Cortex of kidney (tissue), 1 donor: ENCODE data around the gene ATXN7L3.
"Not testable (repeated sequence)": the region's sequence is repeated elsewhere in the genome, so short reads cannot be mapped to it uniquely, and the experiment has no call there.

ENCODE experiments used
- DNase-seq: peaks from one replicate; lab custom pipeline; 2025; lab: John Stamatoyannopoulos, UW

The ATXN7L3 gene

DNA sequence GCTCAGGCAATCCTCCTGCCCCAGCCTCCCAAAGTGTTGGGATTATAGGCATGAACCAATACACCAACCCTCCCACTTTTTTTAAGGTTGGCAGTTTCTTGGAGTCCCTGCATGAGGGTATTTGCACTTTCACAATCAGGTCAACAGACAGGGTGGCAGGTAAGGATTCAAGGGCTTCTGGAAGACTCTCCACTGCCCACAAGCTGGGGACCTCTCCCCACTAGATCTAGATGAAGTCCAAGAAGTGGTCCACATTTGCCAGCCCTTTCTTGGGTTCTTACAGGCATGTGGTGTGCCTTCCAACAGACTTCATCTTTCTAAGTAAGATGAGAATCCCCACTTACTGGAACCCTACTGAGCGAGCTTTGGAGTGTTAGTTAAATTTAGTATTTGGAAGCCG, 25.3 kb downstream of the ATXN7L3 start:
- no peak for DNase-seq

DNA sequence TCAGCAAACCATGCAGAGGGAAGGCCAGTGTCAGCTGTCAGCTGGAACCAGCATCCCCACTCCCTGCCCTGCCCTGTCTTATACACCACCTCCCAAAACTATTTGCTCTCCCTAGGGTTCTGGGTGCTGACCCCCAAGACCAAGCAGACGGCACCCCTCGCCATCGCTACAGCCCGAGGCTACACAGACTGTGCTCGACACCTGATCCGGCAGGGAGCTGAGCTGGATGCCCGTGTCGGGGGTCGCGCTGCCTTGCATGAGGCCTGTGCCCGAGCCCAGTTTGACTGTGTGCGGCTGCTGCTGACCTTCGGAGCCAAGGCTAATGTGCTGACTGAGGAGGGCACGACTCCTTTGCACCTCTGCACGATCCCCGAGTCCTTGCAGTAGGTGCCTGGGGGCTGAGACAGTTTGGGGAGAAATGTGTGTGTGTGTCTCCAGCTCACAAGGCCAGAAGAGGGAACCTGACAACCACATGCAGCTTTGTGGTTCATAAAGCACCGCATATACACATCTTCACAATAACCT, 27.7 kb downstream of the ATXN7L3 start:
- DNase-seq = no peak

DNA sequence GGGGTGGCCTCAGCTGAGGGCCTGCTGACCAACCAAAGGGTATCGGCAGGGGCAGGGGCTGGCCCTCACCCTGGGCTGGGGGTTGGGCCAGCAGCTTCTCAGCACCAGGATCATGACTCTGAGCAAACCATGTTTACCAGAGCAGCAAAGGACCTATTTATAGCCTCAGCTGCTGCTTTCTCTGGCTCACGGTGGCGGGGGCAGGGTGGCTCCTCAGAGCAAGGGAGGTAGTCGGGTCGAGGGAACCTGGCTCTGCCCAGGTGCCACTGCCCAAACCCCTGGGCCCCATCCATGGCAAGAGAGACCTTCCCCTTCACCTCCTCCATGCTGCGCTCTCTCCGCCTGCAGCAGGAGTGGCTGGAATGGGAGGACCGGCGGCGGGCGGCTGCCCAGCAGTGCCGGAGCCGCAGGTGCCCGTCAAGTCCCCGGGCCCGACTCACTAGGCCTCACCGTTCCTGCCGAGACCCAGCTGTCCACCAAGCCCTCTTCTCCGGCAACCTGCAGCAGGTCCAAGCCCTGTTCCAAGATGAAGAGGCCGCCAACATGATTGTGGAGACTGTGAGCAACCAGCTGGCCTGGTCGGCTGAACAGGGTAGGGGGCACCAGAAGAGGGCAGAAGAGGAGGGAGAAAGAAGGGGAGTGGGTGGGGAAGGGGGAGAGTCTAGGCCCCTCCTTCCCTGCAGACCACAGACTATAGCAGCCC, 29.0 kb downstream of the ATXN7L3 start, which contains the start of gene ASB16:
ASB16 (plus strand) TSS at position 206 of the 703 bp plus-strand sequence; CDS start at position 292, 86 bp downstream.
- DNase-seq = no peak

DNA sequence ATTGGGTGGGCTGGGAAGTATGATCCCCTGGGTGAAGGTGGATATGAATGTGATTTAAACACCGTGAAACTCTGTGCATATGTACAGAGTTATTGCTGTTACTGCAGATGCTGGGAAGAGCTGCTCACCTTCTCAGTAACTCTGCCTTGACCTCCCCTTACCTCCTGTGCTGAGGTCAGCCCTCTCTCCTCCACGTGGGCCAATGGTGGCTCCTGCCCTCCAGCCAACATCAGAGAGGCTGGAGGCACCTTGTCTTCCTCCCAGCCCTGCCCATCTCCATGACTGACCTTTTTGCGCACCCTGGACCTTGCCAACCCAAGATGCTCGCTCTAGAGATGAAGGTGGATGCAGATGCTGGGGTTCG, 29.6 kb downstream of the ATXN7L3 start:
- no peak for DNase-seq

DNA sequence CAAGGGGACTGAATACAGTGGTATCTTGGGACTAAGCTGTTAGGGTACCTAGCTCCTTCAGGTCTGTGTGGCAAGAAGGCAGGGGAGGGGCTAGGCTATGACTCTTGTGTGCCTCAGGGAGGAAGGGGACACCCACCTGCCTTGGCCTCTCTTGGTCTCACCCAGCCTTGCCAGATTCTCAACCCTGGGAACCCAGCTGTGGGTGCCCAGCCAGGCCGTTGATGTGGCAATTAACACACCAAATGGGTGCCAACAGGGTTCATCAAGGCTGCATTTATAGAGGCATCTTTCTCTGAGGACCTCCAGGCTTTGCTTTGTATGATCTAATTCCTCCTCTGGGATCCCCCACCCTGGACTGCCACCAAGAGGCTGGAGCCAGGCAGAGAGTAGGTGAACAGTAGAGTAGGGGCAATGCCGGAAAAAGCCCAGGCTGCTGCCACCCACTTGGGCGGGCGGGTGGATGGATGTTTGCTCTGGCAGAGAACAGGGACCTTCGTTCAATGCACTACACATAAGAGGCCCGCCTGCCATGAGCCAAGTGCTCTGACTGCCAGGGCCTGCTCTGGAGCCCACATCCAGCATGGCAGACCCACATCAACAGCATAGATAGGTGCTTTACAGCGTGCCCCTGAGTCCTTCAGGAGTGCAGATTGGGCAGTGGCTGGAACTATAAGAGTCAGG, 32.4 kb downstream of the ATXN7L3 start:
- DNase-seq = no peak

DNA sequence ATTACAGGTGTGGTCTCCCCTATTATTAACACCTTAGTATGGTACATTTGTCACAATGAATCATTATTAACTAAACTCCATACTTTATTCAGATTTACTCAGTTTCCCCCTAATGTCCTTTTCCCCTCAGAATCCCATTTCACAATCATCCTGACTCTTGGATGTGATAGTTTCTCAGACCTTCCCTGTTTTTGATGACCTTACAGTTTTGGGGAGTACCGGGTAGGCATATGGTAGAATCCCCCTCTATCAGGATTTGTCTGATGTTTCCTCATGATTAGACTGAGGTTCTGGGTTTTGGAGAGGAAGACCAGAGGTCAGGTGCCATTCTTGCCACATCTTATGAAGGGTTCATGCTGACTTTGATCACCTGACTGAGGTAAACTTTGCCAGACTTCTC, 35.2 kb downstream of the ATXN7L3 start:
- no peak for DNase-seq

DNA sequence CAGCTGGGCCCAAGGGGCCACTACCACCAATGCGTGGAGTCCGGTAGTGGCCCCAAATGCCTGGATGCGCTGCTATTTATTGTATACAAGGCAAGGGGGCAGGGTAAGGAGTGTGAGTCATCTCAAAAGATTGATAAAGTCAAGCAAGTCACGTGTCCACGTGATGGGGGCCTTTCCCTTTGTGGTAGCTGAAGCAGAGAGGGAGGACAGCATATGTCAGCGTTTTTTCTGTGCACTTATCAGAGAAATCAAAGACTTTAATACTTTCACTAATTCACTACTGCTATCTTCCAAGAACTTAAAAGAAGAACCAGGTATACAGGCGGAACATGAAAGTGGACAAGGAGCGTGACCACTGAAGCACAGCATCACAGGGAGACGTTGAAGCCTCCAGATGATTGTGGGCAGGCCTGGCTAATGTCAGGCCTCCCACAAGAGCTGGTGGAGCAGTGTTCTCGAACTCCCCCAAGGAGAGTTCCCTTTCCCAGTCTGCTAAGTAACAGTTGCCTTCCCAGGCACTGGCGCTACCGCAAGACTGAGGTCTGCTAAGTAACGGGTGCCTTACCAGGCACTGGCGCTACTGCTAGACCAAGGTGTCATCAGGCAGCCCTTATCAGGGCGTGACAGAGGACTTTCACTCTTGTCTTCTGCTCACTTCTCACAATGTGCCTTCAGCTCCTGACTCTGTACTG, 40.0 kb downstream of the ATXN7L3 start:
- DNase-seq = no peak

DNA sequence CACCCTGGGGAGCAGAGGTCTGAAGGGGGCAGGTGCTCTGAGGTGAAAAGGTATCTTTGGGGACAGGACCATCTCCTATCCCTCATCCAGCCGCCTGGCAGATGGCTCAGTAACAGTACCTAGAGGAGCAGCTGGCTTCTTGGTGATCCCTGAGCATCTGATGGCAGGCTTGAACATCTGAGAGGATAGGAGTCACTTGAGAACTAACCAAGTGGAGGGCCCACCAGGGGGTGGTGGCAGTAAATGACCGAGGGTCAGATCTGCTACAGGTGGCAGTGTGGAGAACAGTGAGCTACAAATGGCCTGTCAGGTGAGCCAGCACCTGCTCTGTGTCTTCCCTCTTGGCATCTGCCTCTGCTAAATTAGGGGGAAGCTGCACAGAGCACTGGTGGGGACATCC, 44.2 kb downstream of the ATXN7L3 start:
- DNase-seq = no peak

DNA sequence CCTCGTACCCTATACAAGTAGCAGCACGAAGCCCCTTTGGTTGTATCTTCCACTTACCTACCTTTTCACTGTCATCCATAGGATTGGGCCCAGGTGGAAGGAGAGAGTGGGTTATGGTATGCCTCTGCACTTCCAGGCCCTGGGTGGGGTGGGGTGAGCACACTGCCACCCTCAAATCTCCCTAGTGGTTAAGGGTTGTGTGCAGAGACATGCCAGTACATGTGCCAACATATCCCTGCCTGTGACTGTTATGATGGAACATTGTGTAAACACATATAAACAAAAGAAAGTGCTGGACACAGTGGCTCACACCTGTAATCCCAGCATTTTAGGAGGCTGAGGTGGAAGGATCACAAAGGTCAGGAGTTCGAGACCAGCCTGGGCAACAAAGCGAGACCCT, 46.8 kb downstream of the ATXN7L3 start:
- no peak for DNase-seq

DNA sequence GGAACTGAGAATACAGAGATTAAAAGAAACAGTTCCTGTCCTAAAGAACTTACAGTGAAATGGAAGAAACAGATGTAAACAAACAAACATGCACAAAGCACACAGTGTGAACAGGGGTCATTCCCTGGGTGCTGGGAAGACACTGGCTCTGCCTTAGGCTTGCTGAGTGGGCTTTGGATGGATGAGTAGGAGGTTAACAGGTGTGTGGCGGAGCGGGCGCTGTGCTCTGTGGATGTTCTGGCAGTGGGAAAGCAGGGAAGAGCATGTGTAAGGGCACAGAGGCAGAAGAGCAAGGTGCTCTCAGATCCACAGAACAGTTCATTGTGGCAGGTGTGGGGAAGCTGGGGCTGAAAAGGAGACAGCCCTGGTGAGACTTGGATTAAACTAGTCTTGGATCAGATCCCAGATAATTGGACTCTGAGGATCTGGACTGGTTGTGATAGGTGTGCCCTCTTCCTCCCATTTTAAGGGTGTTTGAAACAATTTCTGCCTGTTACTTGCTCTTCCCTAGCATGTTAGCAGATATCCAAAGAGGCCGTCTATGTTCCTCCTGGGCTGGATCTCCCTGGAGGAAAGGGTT, 49.8 kb downstream of the ATXN7L3 start:
- DNase-seq = no peak

DNA sequence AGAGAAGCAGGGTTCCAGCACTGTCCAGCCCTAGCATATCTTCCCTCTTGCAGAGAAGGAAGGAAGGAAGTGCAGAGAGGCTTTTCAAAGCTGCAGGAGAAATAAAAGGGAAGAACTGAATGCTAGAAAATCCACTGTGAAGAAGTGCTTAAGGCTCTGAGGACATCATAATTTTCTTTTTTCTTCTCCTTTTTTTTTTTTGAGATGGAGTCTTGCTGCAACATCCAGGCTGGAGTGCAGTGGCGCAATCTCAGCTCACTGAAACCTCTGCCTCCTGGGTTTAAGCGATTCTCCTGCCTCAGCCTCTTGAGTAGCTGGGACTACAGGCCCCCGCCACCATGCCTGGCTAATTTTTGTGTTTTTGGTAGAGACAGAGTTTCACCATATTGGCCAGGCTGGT, 50.6 kb downstream of the ATXN7L3 start:
- not testable (repeated sequence) for DNase-seq

DNA sequence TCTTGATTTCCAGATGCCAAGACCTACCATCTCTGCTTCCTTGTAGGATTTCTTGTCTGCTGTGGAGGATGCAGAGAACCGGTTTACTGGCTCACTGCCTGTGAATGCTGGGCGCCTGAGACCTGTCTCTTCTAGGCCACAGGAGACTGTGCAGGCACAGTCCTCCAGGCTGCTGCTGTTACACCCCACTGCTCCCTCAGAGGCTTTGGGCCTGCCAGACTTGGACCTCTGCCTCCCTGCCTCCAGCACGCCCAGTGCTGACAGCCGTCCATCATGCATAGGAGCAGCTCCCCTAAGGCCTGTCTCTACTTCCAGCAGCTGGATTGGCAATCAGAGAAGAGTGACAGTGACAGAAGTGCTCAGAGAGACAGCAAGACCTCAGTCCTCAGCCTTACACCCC, 51.9 kb downstream of the ATXN7L3 start:
- DNase-seq = no peak

DNA sequence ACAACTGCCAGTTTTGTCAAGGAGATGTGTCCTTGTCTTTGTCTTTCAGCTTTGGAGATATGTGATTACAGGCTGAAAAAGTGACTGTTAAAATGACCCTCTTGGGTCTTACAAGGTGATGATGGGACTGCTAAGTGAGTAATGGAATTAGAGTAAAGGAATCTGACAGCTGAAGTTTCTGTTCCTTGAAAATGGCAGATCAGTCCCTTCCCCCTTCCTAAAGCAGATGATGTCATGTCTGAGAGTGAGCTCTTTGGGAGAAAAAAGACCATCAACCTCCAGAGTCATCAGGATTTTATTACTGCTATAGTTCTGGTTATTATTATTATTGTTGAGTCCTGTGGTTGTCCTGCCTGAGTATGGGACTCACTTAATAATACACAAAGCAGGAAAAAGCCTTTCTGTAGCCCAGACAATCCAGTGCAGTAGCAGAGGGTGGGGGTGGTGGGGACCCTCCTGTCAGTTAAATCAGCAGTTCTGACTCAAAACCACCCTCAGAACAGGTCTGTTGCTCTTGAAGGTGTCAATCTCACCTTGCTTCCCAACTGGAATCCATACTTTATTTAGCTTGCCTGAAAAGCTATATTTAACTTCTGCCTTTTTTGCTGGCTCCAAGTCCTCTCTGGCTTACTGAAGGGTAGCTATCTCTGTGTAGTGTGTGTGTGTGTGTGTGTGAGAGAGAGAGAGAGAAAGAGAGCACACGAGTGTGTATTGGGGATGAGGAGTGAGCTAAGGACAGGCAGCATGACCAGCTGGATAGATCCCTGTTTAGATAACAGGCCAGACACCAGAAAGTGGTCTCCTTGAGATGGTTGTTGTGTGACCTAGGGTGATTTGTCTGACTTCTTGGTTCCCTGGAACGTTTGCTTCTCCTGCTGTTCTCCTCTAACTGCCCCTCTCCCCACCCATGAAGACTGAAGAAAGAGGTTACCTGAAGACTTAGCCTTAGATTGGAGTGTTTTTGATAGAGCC, 53.0 kb downstream of the ATXN7L3 start:
- DNase-seq = no peak

DNA sequence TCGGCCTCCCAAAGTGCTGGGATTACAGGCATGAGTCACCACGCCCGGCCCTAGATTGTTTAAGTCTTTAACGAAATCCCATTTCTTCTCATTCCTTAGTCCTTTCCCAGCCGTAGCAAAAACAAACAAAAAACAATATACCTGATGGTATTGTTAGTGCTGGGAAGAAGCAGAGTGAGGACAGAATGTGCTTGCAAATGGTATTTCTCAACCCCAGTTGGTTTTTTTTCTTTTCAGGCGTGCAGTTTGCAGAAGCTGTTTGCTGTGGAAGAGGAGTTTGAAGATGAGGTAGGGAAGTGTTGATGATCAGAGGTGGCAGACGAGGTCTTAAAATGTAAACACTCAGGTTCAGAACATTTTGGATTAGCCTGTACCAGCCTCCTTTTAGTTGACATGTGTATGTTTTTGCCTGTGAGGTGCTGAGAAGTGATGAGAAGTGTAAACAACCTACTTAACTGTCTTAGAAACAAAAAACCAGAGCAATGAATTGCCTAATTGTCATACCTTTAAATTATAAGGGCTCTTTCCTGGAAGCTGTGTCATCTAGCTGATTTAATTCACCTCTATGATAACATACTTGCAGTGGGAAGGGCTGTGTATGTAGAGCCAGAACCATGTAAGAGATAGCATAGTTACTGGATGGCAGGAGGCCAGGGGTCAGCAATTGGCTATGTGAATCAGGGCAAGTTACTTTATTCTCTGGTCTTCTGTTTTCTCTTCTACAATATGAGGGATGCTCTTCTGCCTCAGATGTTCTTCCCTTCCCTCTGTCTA, 54.5 kb downstream of the ATXN7L3 start:
- DNase-seq = no peak

DNA sequence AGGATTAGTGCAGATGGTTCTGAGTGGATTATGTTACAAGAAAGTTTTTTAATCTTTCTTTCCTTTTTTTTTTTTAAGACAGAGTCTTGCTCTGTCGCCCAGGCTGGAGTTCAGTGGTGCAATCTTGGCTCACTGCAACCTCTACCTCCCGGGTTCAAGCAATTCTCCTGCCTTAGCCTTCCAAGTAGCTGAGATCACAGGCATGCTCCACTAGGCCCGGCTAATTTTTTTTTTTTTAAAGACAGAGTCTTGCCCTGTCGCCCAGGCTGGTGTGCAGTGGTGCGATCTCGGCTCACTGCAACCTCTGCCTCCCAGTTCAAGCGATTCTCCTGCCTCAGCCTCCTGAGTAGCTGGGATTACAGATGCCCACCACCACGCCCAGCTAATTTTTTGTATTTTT, 55.8 kb downstream of the ATXN7L3 start:
- DNase-seq = not testable (repeated sequence)
